ENCODE data around the gene SEPTIN5. TPM values are rescaled to one million over a fixed set of nuclear protein-coding genes. Genes with fewer than 3 reads are reported as not detected.
A peak's percentile ranks its signal among the peaks of the same experiment; 100 is the strongest.

The SEPTIN5 gene
- total and polyA plus RNA-seq, 9 of the 15 experiments (the other 6 are each of a cell fraction or from before 2014, with no cell fraction given): 0.03 to 195 (median 119) TPM

- TF ChIP-seq ZNF175 (CRISPR knock-in tag; IDR thresholded peaks at IDR 0.05; ENCODE audit: low read depth): no peak
- TF ChIP-seq ARID2 (IDR thresholded peaks at IDR 0.05): 0 out of 2 replicates have a peak, but pooled peaks have one; percentile 53
- no peak for TF ChIP-seq FIP1L1 (IDR thresholded peaks at IDR 0.05; ENCODE audit: low read depth, low read length, poor library complexity, severe bottlenecking)
- peak; percentile 29 for TF ChIP-seq SAP30 (IDR thresholded peaks at IDR 0.05; ENCODE audit: borderline replicate concordance, insufficient read depth, low read depth, low read length, poor library complexity, severe bottlenecking)
- no peak for TF ChIP-seq ZHX1 (conservative IDR thresholded peaks at IDR 0.05; ENCODE audit: low read length)
- no peak for TF ChIP-seq HCFC1 (IDR thresholded peaks at IDR 0.05; ENCODE audit: low read depth, low read length)
- no peak for TF ChIP-seq NR1H2 (CRISPR knock-in tag; IDR thresholded peaks at IDR 0.05)
- TF ChIP-seq ZNF592 (IDR thresholded peaks at IDR 0.05): no peak
- no peak for TF ChIP-seq MCM7 (IDR thresholded peaks at IDR 0.05)
- no peak for TF ChIP-seq BMI1 (IDR thresholded peaks at IDR 0.05; ENCODE audit: low read length)
- TF ChIP-seq ELK1 (CRISPR knock-in tag; IDR thresholded peaks at IDR 0.05): no peak
- no peak for TF ChIP-seq PKNOX1 (IDR thresholded peaks at IDR 0.05)
- peak; percentile 70 for TF ChIP-seq GTF2A2 (tag; IDR thresholded peaks at IDR 0.05)
- no peak for TF ChIP-seq NFIC (IDR thresholded peaks at IDR 0.05)
- TF ChIP-seq MAX (CRISPR knock-in tag; IDR thresholded peaks at IDR 0.05): no peak
- TF ChIP-seq IRF2 (CRISPR knock-in tag; IDR thresholded peaks at IDR 0.05): no peak
- 0 out of 4 replicates have a peak, but pooled peaks of 1 of the 2 experiments have one; percentile 14 for TF ChIP-seq MLX (CRISPR knock-in tag; conservative IDR thresholded peaks at IDR 0.05)
- no peak for TF ChIP-seq PHF20 (IDR thresholded peaks at IDR 0.05; ENCODE audit: partially characterized antibody)
Measured at GRCh38 chr22:19722982-19723231, 8.6 kb downstream of the SEPTIN5 start (continued).
